HUES48 (cell line): ENCODE measurements around the gene GSTA4.
"Not testable (repeated sequence)": the region's sequence is repeated elsewhere in the genome, so short reads cannot be mapped to it uniquely, and the experiment has no call there.

Source experiments
- H3K27ac ChIP-seq: one replicate; pipeline ENCODE4 v1.7.0; 2013; ENCODE audit warnings: low read depth, low read length, inconsistent platforms
- H3K27me3 ChIP-seq: 2 replicates; pipeline ENCODE4 v1.6.1; 2013; ENCODE audit warnings: mild to moderate bottlenecking, low read length; ENCODE audit not compliant: control insufficient read depth, insufficient read depth
- H3K36me3 ChIP-seq: 2 replicates; pipeline ENCODE4 v1.6.1; 2013; ENCODE audit warnings: low read length; ENCODE audit not compliant: control insufficient read depth, insufficient read depth
- H3K4me1 ChIP-seq: 2 replicates; pipeline ENCODE4 v1.6.1; 2013; ENCODE audit warnings: mild to moderate bottlenecking, low read length; ENCODE audit not compliant: control insufficient read depth, insufficient read depth
- H3K4me3 ChIP-seq: 2 replicates; pipeline ENCODE4 v1.5.1; 2013; ENCODE audit warnings: mild to moderate bottlenecking, low read depth, low read length
- H3K9ac ChIP-seq: 2 replicates; pipeline ENCODE4 v1.6.1; 2013; ENCODE audit warnings: mild to moderate bottlenecking, low read depth, low read length, moderate library complexity
- H3K9me3 ChIP-seq: 2 replicates; pipeline ENCODE4 v1.6.1; 2013; ENCODE audit warnings: low read length; ENCODE audit not compliant: control insufficient read depth, insufficient read depth

GSTA4 gene

GRCh38 chr6:53014063-53014462 lies 19.0 kb upstream of the GSTA4 start:
- no peak overlapping the region for H3K27ac ChIP-seq
- no peaks in the 10 kb centered on the region for H3K27me3 ChIP-seq
- H3K36me3 ChIP-seq = peaks cover 87% of the 10 kb centered on the region
- H3K4me1 ChIP-seq = no peaks in the 10 kb centered on the region
- H3K9me3 ChIP-seq = no peaks in the 10 kb centered on the region
- no peak overlapping the region for H3K9ac ChIP-seq
- H3K4me3 ChIP-seq = no peak overlapping the region

- H3K9ac ChIP-seq = no peak overlapping the region
- H3K9me3 ChIP-seq = no peaks in the 10 kb centered on the region
- no peak overlapping the region for H3K27ac ChIP-seq
- H3K4me1 ChIP-seq = no peaks in the 10 kb centered on the region
- H3K27me3 ChIP-seq = no peaks in the 10 kb centered on the region
- no peak overlapping the region for H3K4me3 ChIP-seq
- H3K36me3 ChIP-seq = peaks cover 85% of the 10 kb centered on the region
These were observed 16.9 kb upstream of the GSTA4 start for GRCh38 chr6:53011979-53012378.

GRCh38 chr6:53010504-53010903 lies 15.4 kb upstream of the GSTA4 start:
- Histone ChIP-seq H3K27ac (no peak overlapping the region), H3K4me1 (no peaks in the 10 kb centered on the region), H3K4me3 (no peak overlapping the region), H3K27me3 (no peaks in the 10 kb centered on the region), H3K9ac (no peak overlapping the region), H3K9me3 (no peaks in the 10 kb centered on the region), H3K36me3 (peaks cover 86% of the 10 kb centered on the region)

GRCh38 chr6:53009511-53009910 lies 14.4 kb upstream of the GSTA4 start:
- peaks cover 86% of the 10 kb centered on the region for H3K36me3 ChIP-seq
- H3K4me1 ChIP-seq = no peaks in the 10 kb centered on the region
- H3K27ac ChIP-seq = no peak overlapping the region
- H3K27me3 ChIP-seq = no peaks in the 10 kb centered on the region
- H3K9me3 ChIP-seq = no peaks in the 10 kb centered on the region
- no peak overlapping the region for H3K4me3 ChIP-seq
- H3K9ac ChIP-seq = no peak overlapping the region

- Histone ChIP-seq H3K27me3 (no peaks in the 10 kb centered on the region), H3K4me1 (no peaks in the 10 kb centered on the region), H3K36me3 (peaks cover 85% of the 10 kb centered on the region), H3K27ac (no peak overlapping the region), H3K9me3 (no peaks in the 10 kb centered on the region), H3K4me3 (no peak overlapping the region), H3K9ac (no peak overlapping the region)
These were observed 14.0 kb upstream of the GSTA4 start for GRCh38 chr6:53009056-53009455.

GRCh38 chr6:53008192-53008687 lies 13.2 kb upstream of the GSTA4 start:
- H3K9me3 ChIP-seq, H3K27ac ChIP-seq, H3K4me1 ChIP-seq, H3K27me3 ChIP-seq, H3K4me3 ChIP-seq, H3K9ac ChIP-seq: not testable (repeated sequence)
- H3K36me3 ChIP-seq = peaks cover 82% of the 10 kb centered on the region

GRCh38 chr6:53005663-53006250 lies 10.7 kb upstream of the GSTA4 start:
- no peak overlapping the region for H3K9ac ChIP-seq
- H3K27me3 ChIP-seq = no peaks in the 10 kb centered on the region
- no peaks in the 10 kb centered on the region for H3K9me3 ChIP-seq
- no peaks in the 10 kb centered on the region for H3K4me1 ChIP-seq
- no peak overlapping the region for H3K4me3 ChIP-seq
- no peak overlapping the region for H3K27ac ChIP-seq
- H3K36me3 ChIP-seq = peaks cover 66% of the 10 kb centered on the region

GRCh38 chr6:52999456-52999855 lies 4.4 kb upstream of the GSTA4 start:
- Histone ChIP-seq H3K9ac (no peak overlapping the region), H3K4me3 (no peak overlapping the region), H3K4me1 (no peaks in the 10 kb centered on the region), H3K27me3 (no peaks in the 10 kb centered on the region), H3K36me3 (peaks cover 12% of the 10 kb centered on the region), H3K9me3 (no peaks in the 10 kb centered on the region), H3K27ac (no peak overlapping the region)

GRCh38 chr6:52998603-52999002 lies 3.5 kb upstream of the GSTA4 start:
- peaks cover 5% of the 10 kb centered on the region; the same call in 1 of the 2 replicates for H3K36me3 ChIP-seq
- no peaks in the 10 kb centered on the region for H3K27me3 ChIP-seq
- peaks cover 6% of the 10 kb centered on the region for H3K4me1 ChIP-seq
- no peak overlapping the region for H3K27ac ChIP-seq
- no peak overlapping the region for H3K4me3 ChIP-seq
- H3K9me3 ChIP-seq = no peaks in the 10 kb centered on the region
- H3K9ac ChIP-seq = no peak overlapping the region

GRCh38 chr6:52995913-52996645 lies 995 bp upstream of the GSTA4 start:
- Histone ChIP-seq H3K4me1 (peaks cover 10% of the 10 kb centered on the region), H3K9me3 (no peaks in the 10 kb centered on the region), H3K27me3 (no peaks in the 10 kb centered on the region), H3K4me3 (peak overlapping the region; percentile 42; the same call in 1 of the 2 replicates), H3K9ac (no peak overlapping the region), H3K27ac (no peak overlapping the region), H3K36me3 (no peaks in the 10 kb centered on the region; the same call in 1 of the 2 replicates)

GRCh38 chr6:52994839-52995088 lies 320 bp downstream of the GSTA4 start:
- H3K27ac ChIP-seq = peak overlapping the region; percentile 94
- H3K4me3 ChIP-seq = peak overlapping the region; percentile 82
- peaks cover 10% of the 10 kb centered on the region for H3K4me1 ChIP-seq
- H3K9ac ChIP-seq = peak overlapping the region; percentile 93
- no peaks in the 10 kb centered on the region; the same call in 1 of the 2 replicates for H3K36me3 ChIP-seq
- H3K9me3 ChIP-seq = no peaks in the 10 kb centered on the region
- H3K27me3 ChIP-seq = no peaks in the 10 kb centered on the region
